Suprapubic skin (tissue), 4 donors: Measurements from ENCODE around the gene MAP2.

Experiments used
- CTCF ChIP-seq, 2 donors: fragments of 200-600 bp in 1 of 2; fragments of 450-650 bp in 1 of 2; sonication (generic) in 1 of 2; IDR thresholded peaks; one replicate each; pipeline ENCODE4 v1.5.1; 2016 to 2019; ENCODE audit warnings: antibody characterized with exemption in 2 of 2, mild to moderate bottlenecking in 1 of 2, moderate library complexity in 1 of 2
- POLR2A ChIP-seq, 2 donors: fragments of 450-650 bp; IDR thresholded peaks; one replicate each; pipeline ENCODE4 v1.6.1; 2017; ENCODE audit warnings: antibody characterized with exemption in 2 of 2, mild to moderate bottlenecking in 2 of 2, moderate library complexity in 2 of 2
- POLR2AphosphoS5 ChIP-seq, 3 donors: sonication (generic); formaldehyde crosslinking; IDR thresholded peaks; one replicate each; pipeline ENCODE4 v1.6.1; 2017; ENCODE audit warnings: antibody characterized with exemption in 3 of 3

GRCh38 chr2:209753020-209753419, 329.2 kb downstream of the MAP2 start:
- TF ChIP-seq POLR2A (IDR thresholded peaks at IDR 0.05) (no peak), CTCF (IDR thresholded peaks at IDR 0.05) (no peak), POLR2AphosphoS5 (IDR thresholded peaks at IDR 0.05) (no peak)
